ENCODE data around the gene RUSF1.
A peak's percentile ranks its signal among the peaks of the same experiment; 100 is the strongest.

Gene RUSF1

GRCh38 chr16:31473264-31473984, 34.8 kb downstream of the RUSF1 start:
- POLR2A ChIA-PET (ENCODE audit: low non-redundant PET) = interaction anchor here (0.6 kb wide), 1 partner anchor 35 kb away, joined by 3 read pairs; the partner anchor contains the start of gene RUSF1
- CTCF ChIA-PET = interaction anchor here (0.6 kb wide), 1 partner anchor 18 kb away, joined by 5 read pairs; no protein-coding TSS in a partner anchor
- H3K27ac ChIP-seq = peak overlapping the region; percentile 97
- no peak for DNase-seq (ENCODE audit: low spot score)
- TF ChIP-seq CTCF (conservative IDR thresholded peaks at IDR 0.05; ENCODE audit: low read depth) = no peak

GRCh38 chr16:31472709-31473203, 35.4 kb downstream of the RUSF1 start:
- peak; percentile 95 for DNase-seq (ENCODE audit: low spot score)
- TF ChIP-seq CTCF (conservative IDR thresholded peaks at IDR 0.05; ENCODE audit: low read depth) = peak; percentile 74
- CTCF ChIA-PET = interaction anchor here (0.6 to 1.1 kb wide), 2 partner anchors 12 to 19 kb away, joined by 5 to 6 read pairs; no protein-coding TSS in a partner anchor
- H3K27ac ChIP-seq = peak overlapping the region; percentile 97
- POLR2A ChIA-PET (ENCODE audit: low non-redundant PET) = interaction anchor here (0.6 kb wide), 1 partner anchor 35 kb away, joined by 3 read pairs; the partner anchor contains the start of gene RUSF1

- POLR2A ChIA-PET (ENCODE audit: low non-redundant PET) = no interaction called here
- peak; percentile 45 for DNase-seq (ENCODE audit: low spot score)
- H3K27ac ChIP-seq = peak within 1 kb of the TSS; percentile 97
- CTCF ChIA-PET = interaction anchor here (0.5 to 1.1 kb wide), 2 partner anchors 11 to 519 kb away, joined by 4 to 6 read pairs; no protein-coding TSS in a partner anchor
- TF ChIP-seq CTCF (conservative IDR thresholded peaks at IDR 0.05; ENCODE audit: low read depth) = no peak
Observed at GRCh38 chr16:31471875-31472708, 36.1 kb downstream of the RUSF1 start, which contains the start of gene TGFB1I1. TSS of gene TGFB1I1 (plus strand) at chr16:31472152. CDS start at chr16:31472189, 37 bp downstream.

- ChIA-PET POLR2A (ENCODE audit: low non-redundant PET) (no interaction called here), CTCF (interaction anchor here (0.5 to 1.1 kb wide), 3 partner anchors 11 to 518 kb away, joined by 3 to 6 read pairs (median 4); no protein-coding TSS in a partner anchor)
Observed at GRCh38 chr16:31471241-31471874, 36.8 kb downstream of the RUSF1 start.

GRCh38 chr16:31470615-31471014, 37.6 kb downstream of the RUSF1 start:
- CTCF ChIA-PET = interaction anchor here (0.7 kb wide), 1 partner anchor 12 kb away, joined by 3 read pairs; no protein-coding TSS in a partner anchor
- DNase-seq (ENCODE audit: low spot score) = no peak
- TF ChIP-seq CTCF (conservative IDR thresholded peaks at IDR 0.05; ENCODE audit: low read depth) = no peak
- peak overlapping the region; percentile 97 for H3K27ac ChIP-seq
- POLR2A ChIA-PET (ENCODE audit: low non-redundant PET) = no interaction called here

More at GRCh38 chr16:31471241-31471874, 36.8 kb downstream of the RUSF1 start:
- peak overlapping the region; percentile 97 for H3K27ac ChIP-seq
- no peak for TF ChIP-seq CTCF (conservative IDR thresholded peaks at IDR 0.05; ENCODE audit: low read depth)
- DNase-seq (ENCODE audit: low spot score) = no peak

All from RWPE1 (cell line).